ENCODE results near the gene RASAL1.

RASAL1 gene

GRCh38 chr12:113056631-113057488 lies 78.7 kb downstream of the RASAL1 start, which contains the start of gene DTX1:
Gene DTX1 (plus strand): TSS chr12:113056730. CDS start chr12:113058193, 1,463 bp downstream.
- TF ChIP-seq, protein P1, sequence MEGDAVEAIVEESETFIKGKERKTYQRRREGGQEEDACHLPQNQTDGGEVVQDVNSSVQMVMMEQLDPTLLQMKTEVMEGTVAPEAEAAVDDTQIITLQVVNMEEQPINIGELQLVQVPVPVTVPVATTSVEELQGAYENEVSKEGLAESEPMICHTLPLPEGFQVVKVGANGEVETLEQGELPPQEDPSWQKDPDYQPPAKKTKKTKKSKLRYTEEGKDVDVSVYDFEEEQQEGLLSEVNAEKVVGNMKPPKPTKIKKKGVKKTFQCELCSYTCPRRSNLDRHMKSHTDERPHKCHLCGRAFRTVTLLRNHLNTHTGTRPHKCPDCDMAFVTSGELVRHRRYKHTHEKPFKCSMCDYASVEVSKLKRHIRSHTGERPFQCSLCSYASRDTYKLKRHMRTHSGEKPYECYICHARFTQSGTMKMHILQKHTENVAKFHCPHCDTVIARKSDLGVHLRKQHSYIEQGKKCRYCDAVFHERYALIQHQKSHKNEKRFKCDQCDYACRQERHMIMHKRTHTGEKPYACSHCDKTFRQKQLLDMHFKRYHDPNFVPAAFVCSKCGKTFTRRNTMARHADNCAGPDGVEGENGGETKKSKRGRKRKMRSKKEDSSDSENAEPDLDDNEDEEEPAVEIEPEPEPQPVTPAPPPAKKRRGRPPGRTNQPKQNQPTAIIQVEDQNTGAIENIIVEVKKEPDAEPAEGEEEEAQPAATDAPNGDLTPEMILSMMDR (IDR thresholded peaks at IDR 0.05; ENCODE audit: low read depth, low read length, missing control alignments) = no peak
- DNase-seq (ENCODE audit: extremely low read depth, low read depth) = no peak
- H3K4me3 ChIP-seq (replicated peaks; ENCODE audit: low read depth, low read length) = no peak within 1 kb of the TSS

- TF ChIP-seq, protein P1 (IDR thresholded peaks at IDR 0.05; ENCODE audit: low read depth, low read length, missing control alignments) = no peak
- no peak overlapping the region for H3K4me3 ChIP-seq (replicated peaks; ENCODE audit: low read depth, low read length)
- DNase-seq (ENCODE audit: extremely low read depth, low read depth) = no peak
Observed at GRCh38 chr12:113056381-113056630, 79.3 kb downstream of the RASAL1 start.

DNA sequence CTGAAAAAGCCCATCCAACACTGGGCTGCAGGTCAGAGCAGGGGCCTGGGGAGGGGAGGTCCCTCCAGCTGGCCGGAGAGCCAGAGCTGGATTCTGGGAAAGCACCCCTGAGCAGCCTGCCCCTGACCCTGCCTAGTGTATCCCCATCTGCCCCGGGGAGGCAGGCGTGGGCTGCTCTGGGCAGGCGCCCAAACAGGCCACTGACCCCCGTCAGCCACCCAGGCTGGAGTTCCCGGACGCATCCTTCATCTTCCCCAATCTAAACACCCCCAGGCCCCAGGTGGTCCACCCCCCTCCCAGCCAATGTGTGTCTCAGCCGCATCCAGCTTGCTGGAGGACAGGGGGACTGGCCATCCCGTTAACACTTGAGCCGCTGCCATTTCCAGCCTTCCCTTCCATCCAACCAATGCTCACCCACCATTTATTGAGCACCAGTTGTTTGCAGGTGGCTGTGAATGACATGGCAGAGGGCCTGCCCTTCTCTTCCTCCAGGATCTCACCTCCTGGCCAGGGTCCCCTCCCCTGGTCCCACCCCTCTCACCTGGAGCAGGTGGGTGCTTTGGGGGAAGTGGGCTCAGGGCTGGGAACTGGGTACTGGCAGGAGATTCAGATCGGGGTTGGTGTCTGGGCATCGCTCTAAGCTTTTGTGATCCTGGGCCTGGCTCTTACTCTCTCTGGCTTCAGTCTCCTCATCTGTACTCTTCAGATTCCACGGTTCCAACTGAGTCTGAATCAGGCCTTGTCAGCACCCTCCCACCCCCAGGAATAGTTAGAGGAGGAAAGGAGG lies 79.8 kb downstream of the RASAL1 start:
- H3K4me3 ChIP-seq (replicated peaks; ENCODE audit: low read depth, low read length) = no peak overlapping the region
- TF ChIP-seq, protein P1 (IDR thresholded peaks at IDR 0.05; ENCODE audit: low read depth, low read length, missing control alignments) = no peak
- DNase-seq (ENCODE audit: extremely low read depth, low read depth) = no peak

GRCh38 chr12:113054948-113055486 lies 80.5 kb downstream of the RASAL1 start:
- H3K4me3 ChIP-seq (replicated peaks; ENCODE audit: low read depth, low read length) = no peak overlapping the region
- no peak for DNase-seq (ENCODE audit: extremely low read depth, low read depth)
- TF ChIP-seq, protein P1 (IDR thresholded peaks at IDR 0.05; ENCODE audit: low read depth, low read length, missing control alignments) = no peak

- DNase-seq (ENCODE audit: extremely low read depth, low read depth) = no peak
- TF ChIP-seq, protein P1 (IDR thresholded peaks at IDR 0.05; ENCODE audit: low read depth, low read length, missing control alignments) = no peak
- no peak overlapping the region for H3K4me3 ChIP-seq (replicated peaks; ENCODE audit: low read depth, low read length)
Observed at GRCh38 chr12:113052326-113052725, 83.2 kb downstream of the RASAL1 start.

- no peak overlapping the region for H3K4me3 ChIP-seq (replicated peaks; ENCODE audit: low read depth, low read length)
- no peak for DNase-seq (ENCODE audit: extremely low read depth, low read depth)
- TF ChIP-seq, protein P1 (IDR thresholded peaks at IDR 0.05; ENCODE audit: low read depth, low read length, missing control alignments) = no peak
Observed at GRCh38 chr12:113051759-113052158, 83.8 kb downstream of the RASAL1 start.

Data from HFF-Myc (cell line).